Measurements from ENCODE around the gene IGSF3.

The IGSF3 gene

DNA sequence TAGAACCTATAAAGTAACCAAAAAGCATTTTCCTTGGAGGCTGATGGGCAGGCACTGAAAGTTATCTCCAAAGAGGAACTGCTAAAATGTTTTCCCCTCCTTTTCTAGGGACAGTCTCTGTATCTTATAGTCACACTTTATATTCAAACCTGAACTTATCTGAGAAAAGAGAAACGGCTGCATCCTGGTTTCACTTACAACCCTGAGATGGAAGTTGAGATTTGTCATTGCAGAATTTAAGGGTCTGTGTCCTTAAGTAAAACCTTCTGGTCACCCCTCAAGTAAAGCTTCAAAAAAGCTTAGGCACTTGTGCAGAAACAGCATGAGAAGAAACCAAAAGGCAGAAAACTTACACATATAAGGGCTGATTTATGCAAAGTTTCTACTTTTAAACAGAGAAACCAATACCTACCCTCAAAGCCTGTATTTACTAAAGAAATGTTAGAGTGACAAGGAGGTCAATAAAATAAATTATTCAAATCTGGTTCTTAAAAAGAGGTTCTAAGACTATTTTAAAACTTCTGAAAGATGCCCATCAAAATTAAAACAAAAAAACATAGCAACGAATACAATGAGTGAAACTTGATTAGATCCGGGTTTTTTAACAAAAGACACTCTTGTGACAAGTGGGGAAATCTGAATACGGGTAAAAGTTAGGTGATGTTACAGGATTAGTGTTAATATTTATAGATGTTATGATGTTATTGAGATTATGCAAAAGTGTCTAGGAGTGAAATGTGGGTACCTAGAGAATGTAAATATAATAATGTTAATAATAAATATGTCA lies 106.6 kb downstream of the IGSF3 start:
- TF ChIP-seq, protein P1, sequence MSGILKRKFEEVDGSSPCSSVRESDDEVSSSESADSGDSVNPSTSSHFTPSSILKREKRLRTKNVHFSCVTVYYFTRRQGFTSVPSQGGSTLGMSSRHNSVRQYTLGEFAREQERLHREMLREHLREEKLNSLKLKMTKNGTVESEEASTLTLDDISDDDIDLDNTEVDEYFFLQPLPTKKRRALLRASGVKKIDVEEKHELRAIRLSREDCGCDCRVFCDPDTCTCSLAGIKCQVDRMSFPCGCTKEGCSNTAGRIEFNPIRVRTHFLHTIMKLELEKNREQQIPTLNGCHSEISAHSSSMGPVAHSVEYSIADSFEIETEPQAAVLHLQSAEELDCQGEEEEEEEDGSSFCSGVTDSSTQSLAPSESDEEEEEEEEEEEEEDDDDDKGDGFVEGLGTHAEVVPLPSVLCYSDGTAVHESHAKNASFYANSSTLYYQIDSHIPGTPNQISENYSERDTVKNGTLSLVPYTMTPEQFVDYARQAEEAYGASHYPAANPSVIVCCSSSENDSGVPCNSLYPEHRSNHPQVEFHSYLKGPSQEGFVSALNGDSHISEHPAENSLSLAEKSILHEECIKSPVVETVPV (CRISPR knock-in tag; IDR thresholded peaks at IDR 0.05): no peak
- no peak for TF ChIP-seq RARB (CRISPR knock-in tag; IDR thresholded peaks at IDR 0.05)
- TF ChIP-seq, protein P2, sequence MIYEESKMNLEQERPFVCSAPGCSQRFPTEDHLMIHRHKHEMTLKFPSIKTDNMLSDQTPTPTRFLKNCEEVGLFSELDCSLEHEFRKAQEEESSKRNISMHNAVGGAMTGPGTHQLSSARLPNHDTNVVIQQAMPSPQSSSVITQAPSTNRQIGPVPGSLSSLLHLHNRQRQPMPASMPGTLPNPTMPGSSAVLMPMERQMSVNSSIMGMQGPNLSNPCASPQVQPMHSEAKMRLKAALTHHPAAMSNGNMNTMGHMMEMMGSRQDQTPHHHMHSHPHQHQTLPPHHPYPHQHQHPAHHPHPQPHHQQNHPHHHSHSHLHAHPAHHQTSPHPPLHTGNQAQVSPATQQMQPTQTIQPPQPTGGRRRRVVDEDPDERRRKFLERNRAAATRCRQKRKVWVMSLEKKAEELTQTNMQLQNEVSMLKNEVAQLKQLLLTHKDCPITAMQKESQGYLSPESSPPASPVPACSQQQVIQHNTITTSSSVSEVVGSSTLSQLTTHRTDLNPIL (CRISPR knock-in tag; IDR thresholded peaks at IDR 0.05; ENCODE audit: low read depth): no peak
- no peak for TF ChIP-seq ZFP30 (CRISPR knock-in tag; IDR thresholded peaks at IDR 0.05)
- no peak for TF ChIP-seq ZNF8 (CRISPR knock-in tag; IDR thresholded peaks at IDR 0.05)
- TF ChIP-seq ESRRG (CRISPR knock-in tag; IDR thresholded peaks at IDR 0.05): no peak
- TF ChIP-seq, protein P3, sequence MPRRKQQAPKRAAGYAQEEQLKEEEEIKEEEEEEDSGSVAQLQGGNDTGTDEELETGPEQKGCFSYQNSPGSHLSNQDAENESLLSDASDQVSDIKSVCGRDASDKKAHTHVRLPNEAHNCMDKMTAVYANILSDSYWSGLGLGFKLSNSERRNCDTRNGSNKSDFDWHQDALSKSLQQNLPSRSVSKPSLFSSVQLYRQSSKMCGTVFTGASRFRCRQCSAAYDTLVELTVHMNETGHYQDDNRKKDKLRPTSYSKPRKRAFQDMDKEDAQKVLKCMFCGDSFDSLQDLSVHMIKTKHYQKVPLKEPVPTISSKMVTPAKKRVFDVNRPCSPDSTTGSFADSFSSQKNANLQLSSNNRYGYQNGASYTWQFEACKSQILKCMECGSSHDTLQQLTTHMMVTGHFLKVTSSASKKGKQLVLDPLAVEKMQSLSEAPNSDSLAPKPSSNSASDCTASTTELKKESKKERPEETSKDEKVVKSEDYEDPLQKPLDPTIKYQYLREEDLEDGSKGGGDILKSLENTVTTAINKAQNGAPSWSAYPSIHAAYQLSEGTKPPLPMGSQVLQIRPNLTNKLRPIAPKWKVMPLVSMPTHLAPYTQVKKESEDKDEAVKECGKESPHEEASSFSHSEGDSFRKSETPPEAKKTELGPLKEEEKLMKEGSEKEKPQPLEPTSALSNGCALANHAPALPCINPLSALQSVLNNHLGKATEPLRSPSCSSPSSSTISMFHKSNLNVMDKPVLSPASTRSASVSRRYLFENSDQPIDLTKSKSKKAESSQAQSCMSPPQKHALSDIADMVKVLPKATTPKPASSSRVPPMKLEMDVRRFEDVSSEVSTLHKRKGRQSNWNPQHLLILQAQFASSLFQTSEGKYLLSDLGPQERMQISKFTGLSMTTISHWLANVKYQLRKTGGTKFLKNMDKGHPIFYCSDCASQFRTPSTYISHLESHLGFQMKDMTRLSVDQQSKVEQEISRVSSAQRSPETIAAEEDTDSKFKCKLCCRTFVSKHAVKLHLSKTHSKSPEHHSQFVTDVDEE (CRISPR knock-in tag; IDR thresholded peaks at IDR 0.05): no peak
- TF ChIP-seq OSR1 (CRISPR knock-in tag; IDR thresholded peaks at IDR 0.05): no peak
- TF ChIP-seq ZNF565 (CRISPR knock-in tag; conservative IDR thresholded peaks at IDR 0.05; ENCODE audit: low read depth): no peak
- TF ChIP-seq TOX (CRISPR knock-in tag; IDR thresholded peaks at IDR 0.05; ENCODE audit: borderline replicate concordance): no peak
- TF ChIP-seq ZFP3 (CRISPR knock-in tag; IDR thresholded peaks at IDR 0.05): no peak
- no peak for TF ChIP-seq GLIS3 (CRISPR knock-in tag; IDR thresholded peaks at IDR 0.05)
- no peak for TF ChIP-seq BACH2 (CRISPR knock-in tag; IDR thresholded peaks at IDR 0.05; ENCODE audit: borderline replicate concordance)
- TF ChIP-seq ARNTL (CRISPR knock-in tag; IDR thresholded peaks at IDR 0.05; ENCODE audit: borderline replicate concordance, low read depth): no peak
- no peak for ATAC-seq

DNA sequence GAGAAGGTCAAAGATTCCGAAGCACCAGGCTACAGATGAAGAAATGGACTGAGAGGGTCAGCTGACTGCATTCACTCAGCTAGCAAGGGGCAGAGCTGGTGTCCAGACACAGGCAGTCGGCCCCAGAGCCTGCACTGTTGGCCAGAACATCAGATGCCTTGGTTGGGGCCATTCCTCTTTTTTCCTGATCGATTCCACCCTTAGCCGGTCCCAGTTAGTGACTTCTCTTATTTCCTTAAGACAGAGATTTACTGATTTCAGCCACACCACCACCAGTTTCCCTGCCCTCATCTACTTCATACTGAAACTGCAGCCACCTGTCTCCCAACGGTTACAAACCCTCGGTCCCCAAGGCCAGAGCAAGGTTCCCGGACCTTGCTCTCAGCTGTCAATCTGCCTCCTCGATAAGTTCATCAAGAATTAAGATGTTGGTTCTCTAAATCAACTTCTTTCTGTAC lies 108.2 kb downstream of the IGSF3 start:
- TF ChIP-seq ZNF8 (CRISPR knock-in tag; IDR thresholded peaks at IDR 0.05) (no peak), CSDC2 (CRISPR knock-in tag; IDR thresholded peaks at IDR 0.05) (no peak), GLIS3 (CRISPR knock-in tag; IDR thresholded peaks at IDR 0.05) (no peak), PPARA (CRISPR knock-in tag; IDR thresholded peaks at IDR 0.05; ENCODE audit: borderline replicate concordance) (no peak), BACH2 (CRISPR knock-in tag; IDR thresholded peaks at IDR 0.05; ENCODE audit: borderline replicate concordance) (no peak), ESRRG (CRISPR knock-in tag; IDR thresholded peaks at IDR 0.05) (no peak)
- ATAC-seq: no peak

DNA sequence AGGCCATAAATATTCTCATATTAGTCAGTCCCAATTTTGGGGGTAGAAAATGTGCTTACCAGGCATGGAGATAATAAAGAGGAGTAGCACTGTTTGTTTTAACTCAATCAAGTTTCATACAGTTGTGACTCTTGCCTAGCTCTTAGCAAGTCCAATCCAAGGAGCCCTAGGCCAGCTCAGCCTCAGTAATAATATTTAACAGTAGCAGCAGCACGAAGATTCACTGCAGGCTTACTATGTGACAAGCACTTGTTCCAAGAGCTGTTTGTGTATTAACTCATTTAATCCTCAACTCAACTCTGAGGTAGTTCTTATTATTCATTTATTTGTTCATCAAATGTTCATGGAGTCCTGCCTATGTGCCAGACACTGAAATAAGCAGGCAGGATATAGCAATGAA lies 109.0 kb downstream of the IGSF3 start:
- TF ChIP-seq TOX (CRISPR knock-in tag; IDR thresholded peaks at IDR 0.05; ENCODE audit: borderline replicate concordance) (no peak), RARB (CRISPR knock-in tag; IDR thresholded peaks at IDR 0.05) (no peak), ZNF565 (CRISPR knock-in tag; conservative IDR thresholded peaks at IDR 0.05; ENCODE audit: low read depth) (no peak), TCF4 (CRISPR knock-in tag; IDR thresholded peaks at IDR 0.05; ENCODE audit: borderline replicate concordance) (no peak), SNAI2 (CRISPR knock-in tag; IDR thresholded peaks at IDR 0.05) (no peak), ZNF70 (CRISPR knock-in tag; IDR thresholded peaks at IDR 0.05) (no peak), ISL1 (CRISPR knock-in tag; IDR thresholded peaks at IDR 0.05) (no peak), ESRRG (CRISPR knock-in tag; IDR thresholded peaks at IDR 0.05) (no peak)
- TF ChIP-seq, protein P3 (CRISPR knock-in tag; IDR thresholded peaks at IDR 0.05): no peak
- no peak for ATAC-seq

All from SK-N-SH treated with all-trans-retinoic acid at 6 μM for 48 hours (cell line).